GM21515 (cell line): Measurements from ENCODE around the gene RPL18.

Experiments used
- ATAC-seq: cut with Tn5 transposase; IDR thresholded peaks from one replicate; pipeline ENCODE4 v1.9.1; 2021; ENCODE audit not compliant: unreplicated experiment

The RPL18 gene

DNA sequence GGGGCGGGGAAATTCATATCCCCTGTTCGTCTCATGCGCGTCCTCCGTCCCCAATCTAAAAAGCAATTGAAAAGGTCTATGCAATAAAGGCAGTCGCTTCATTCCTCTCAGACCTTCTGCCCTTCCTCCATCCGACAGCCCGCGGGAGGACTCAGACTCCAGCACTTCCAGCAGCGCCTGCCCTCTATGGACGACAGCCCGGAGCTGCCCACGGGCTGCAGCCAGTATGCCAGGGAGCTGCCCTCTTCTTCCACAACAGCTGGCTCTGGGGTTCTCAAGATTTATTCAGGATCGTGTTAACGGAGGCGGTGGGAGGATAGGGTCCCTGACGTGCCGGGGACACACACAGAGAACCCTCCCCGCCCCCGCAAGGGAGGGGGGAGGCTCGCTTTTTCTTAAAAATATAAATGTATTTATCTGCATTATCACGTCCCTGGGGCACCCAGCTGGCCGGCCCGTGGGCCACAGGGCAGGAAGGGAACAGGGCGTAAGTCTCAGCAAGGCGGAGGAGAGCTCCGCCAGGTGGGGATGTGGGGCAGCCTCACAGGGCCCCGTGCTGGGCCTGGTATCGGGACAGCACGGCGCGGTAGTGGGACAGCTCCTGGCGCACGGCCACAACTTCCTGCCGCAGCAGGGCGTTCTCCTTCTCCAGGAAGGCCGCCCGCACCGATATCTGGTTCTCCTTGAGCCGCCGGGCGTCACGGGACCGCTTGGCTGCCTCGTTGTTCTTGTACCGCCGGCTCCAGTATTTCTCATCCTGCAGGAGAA, 11.5 kb upstream of the RPL18 start:
- ATAC-seq, result no peak

- ATAC-seq, result no peak
These were observed 10.8 kb upstream of the RPL18 start for GRCh38 chr19:48629599-48630295.

GRCh38 chr19:48629297-48629598, 10.3 kb upstream of the RPL18 start:
- ATAC-seq, result no peak

DNA sequence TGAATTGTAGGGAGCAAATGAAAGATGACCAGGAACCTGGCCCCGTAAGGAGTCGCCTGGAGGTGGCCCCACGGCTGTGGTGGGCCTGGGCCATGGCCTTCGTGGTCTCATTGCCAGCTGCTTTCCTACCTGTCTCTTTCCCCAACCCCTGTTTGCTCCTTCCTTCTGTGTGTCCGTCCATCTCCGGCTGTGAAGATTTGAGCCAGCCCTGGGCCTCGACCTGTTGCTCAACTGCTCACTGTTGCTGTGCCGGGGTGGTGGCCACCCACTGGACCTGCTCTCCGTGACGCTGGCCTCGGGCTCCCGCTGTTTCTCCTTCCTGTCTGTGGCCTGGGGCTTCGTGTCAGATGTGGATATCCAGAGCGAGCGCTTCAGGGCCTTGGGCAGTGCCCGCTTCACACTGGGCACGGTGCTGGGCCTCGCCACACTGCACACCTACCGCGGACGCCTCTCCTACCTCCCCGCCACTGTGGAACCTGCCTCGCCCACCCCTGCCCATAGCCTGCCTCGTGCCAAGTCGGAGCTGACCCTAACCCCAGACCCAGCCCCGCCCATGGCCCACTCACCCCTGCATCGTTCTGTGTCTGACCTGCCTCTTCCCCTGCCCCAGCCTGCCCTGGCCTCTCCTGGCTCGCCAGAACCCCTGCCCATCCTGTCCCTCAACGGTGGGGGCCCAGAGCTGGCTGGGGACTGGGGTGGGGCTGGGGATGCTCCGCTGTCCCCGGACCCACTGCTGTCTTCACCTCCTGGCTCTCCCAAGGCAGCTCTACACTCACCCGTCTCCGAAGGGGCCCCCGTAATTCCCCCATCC, 9.7 kb upstream of the RPL18 start:
- no peak for ATAC-seq

DNA sequence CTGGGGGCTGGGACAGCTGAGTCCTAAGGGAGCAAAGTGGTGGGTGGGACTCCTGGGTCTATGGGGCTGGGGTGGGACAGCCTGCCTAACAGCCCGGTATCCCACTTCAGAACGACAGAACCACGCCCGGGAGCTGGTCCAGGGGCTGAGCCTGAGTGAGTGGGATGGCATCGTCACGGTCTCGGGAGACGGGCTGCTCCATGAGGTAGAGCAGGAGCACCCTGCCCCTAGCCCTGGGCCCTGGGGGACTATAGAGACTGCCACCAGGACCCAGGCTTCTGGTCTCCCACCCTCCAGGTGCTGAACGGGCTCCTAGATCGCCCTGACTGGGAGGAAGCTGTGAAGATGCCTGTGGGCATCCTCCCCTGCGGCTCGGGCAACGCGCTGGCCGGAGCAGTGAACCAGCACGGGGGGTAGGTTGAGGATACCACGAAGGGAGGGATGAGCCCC, 8.9 kb upstream of the RPL18 start:
- no peak for ATAC-seq

- ATAC-seq, result no peak
These were observed 8.4 kb upstream of the RPL18 start for GRCh38 chr19:48627201-48627864.

DNA sequence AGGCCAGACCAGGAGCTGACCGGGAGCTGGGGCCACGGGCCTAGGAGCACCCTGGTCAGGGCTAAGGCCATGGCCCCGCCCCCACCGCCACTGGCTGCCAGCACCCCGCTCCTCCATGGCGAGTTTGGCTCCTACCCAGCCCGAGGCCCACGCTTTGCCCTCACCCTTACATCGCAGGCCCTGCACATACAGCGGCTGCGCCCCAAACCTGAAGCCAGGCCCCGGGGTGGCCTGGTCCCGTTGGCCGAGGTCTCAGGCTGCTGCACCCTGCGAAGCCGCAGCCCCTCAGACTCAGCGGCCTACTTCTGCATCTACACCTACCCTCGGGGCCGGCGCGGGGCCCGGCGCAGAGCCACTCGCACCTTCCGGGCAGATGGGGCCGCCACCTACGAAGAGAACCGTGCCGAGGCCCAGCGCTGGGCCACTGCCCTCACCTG, 6.9 kb upstream of the RPL18 start:
- ATAC-seq, result no peak

- no peak for ATAC-seq
These were observed 6.1 kb upstream of the RPL18 start for GRCh38 chr19:48624791-48625723.

GRCh38 chr19:48624067-48624594, 5.2 kb upstream of the RPL18 start:
- ATAC-seq, result peak; percentile 47

- no peak for ATAC-seq
These were observed 4.6 kb upstream of the RPL18 start for GRCh38 chr19:48623556-48624066.

DNA sequence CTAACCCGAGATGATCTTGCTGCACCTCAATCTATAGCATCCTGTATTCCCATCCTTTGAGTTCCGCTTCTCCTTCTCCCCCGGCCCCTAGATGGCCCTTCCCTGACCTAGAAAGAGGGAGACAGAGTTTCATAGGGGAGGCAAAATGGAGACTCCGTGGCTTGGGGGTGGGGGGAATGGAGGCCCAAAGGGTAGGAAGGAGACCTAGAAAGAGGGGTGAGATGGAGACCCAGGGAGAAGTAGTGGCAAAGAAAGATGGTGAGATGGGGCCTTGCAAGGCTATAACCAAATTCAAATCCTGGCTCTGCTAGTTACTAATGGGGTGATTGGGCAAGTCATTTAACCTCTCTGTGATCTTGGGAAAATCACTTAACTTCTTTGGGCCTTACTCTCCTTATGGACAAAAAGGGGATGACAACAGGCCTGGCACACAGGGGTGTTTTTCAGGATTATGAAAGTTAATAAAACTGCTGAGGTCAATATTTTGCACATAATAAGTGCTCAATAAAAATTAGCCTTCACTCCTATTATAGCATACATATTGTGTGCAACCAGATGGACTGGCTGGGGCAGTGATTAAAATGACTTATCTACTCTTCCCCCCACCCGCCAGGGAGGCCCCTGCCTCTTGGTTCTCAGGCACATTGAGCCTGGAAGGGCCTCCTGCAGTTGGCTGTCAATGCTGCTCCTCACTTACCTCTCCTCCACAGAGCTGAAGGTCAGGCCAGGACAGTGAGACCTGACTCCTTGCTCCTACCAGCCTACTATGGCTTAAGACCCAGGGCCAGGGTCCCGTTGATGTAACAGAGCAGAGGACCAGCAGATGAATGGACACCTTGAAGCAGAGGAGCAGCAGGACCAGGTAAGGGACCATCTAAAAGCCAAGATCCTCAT, 961 bp upstream of the RPL18 start:
- ATAC-seq, result peak; percentile 0

DNA sequence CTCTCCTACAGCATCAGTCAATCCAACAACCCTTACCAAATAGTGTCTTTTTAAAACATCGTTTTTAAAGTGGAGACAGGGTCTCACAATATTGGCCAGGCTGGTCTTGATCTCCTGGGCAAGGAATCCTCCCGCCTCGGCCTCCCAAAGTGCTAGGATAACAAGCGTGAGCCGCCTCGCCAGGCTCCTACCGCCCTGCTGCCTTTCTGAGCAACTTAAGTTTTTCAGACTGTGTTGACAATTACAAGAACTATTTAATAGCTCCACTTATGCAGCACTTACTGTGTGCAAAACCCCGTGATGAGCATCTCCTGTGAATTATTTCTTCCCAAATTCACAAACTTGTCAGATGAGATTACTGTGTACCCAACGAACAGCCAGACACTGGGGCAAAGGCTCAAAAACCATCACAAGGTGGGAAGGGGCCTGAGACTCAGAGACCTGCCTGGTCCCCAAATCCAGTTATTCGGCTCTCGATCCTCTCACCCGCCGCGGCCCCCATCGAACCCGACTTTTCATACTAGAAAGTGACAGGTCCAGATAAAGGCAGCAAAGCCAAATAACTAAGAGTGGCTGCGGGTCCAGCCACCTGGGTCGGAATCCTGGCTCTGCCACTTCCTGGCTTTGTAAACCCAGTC, 581 bp downstream of the RPL18 start:
- ATAC-seq, result peak; percentile 1

GRCh38 chr19:48617146-48617937, 1.6 kb downstream of the RPL18 start:
- no peak for ATAC-seq

DNA sequence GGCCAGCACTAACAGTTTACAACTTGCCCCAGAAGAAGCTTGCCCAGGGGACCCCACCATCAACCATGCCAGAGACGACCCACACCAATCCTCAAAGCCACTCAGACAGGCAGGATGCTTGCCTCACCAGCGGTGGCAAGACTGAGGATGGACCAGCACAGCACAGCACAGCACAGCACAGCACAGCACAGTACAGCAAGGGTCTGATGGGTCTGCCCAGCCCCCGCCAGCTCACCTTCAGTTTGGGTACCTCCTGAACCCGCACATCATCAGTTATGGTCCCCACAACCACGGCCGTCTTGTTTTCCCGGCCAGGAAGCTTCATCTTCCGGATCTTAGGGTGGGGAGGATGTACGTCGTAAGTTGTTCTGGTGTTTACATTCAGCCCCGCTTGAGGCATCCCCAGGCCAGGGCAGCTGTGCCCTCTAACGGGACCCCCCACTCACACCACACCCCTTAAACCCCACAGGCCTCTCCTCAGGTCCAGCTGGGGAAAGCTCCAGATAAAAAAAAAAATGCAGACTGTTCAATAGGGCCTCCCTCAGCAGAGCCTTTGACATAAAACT, 2.4 kb downstream of the RPL18 start:
- ATAC-seq, result no peak

DNA sequence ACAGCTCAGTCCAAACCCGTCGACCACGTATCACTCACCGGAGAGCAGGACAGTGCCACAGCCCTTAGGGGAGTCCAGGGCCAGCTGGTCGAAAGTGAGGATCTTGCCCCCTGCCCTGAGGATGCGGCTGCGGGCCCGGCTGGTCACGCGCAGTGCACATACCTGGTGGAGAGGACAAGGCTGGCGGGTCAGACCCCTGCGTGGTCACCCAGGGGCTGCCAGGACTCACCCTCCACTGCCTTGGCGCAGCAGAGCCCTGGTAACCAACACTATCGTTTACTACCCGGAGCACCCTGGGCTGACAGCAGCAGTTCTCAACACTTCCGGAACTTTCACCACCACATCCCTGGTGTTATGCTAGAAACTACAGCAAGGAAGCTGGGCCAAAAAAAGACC, 2.9 kb downstream of the RPL18 start:
- ATAC-seq, result no peak

GRCh38 chr19:48615231-48616040, 3.5 kb downstream of the RPL18 start:
- ATAC-seq, result no peak
